KMS-11 (cell line): ENCODE results near the gene JUP.
"Not testable (repeated sequence)": the region's sequence is repeated elsewhere in the genome, so short reads cannot be mapped to it uniquely, and the experiment has no call there.

ENCODE experiments used
- H2AFZ ChIP-seq: fragments of 200-600 bp; sonication (generic); 2 replicates; pipeline ENCODE4 v1.6.1; 2016; ENCODE audit warnings: antibody characterized with exemption, mixed run types, low read depth
- H3K27ac ChIP-seq: fragments of 200-600 bp; sonication (generic); 2 replicates; pipeline ENCODE4 v1.6.1; 2016; ENCODE audit warnings: mild to moderate bottlenecking, mixed run types
- H3K27me3 ChIP-seq: fragments of 200-600 bp; sonication (generic); 2 replicates; pipeline ENCODE4 v1.6.1; 2017; ENCODE audit warnings: mild to moderate bottlenecking, low read depth, mixed run types, moderate library complexity; ENCODE audit not compliant: insufficient read depth
- H3K36me3 ChIP-seq: fragments of 200-600 bp; sonication (generic); 2 replicates; pipeline ENCODE4 v1.6.1; 2017; ENCODE audit warnings: mild to moderate bottlenecking, mixed run types; ENCODE audit not compliant: insufficient read depth
- H3K4me1 ChIP-seq: fragments of 200-600 bp; sonication (generic); 2 replicates; pipeline ENCODE4 v1.6.1; 2016; ENCODE audit warnings: mild to moderate bottlenecking, low read depth, mixed run types; ENCODE audit not compliant: poor library complexity, severe bottlenecking
- H3K4me2 ChIP-seq: fragments of 200-600 bp; sonication (generic); 2 replicates; pipeline ENCODE4 v1.7.0; 2016; ENCODE audit warnings: mild to moderate bottlenecking, mixed run types
- H3K4me3 ChIP-seq: fragments of 200-600 bp; sonication (generic); IDR thresholded peaks from 2 replicates; pipeline ENCODE4 v1.6.1; 2017; ENCODE audit warnings: low read depth, low read length, mixed read lengths; ENCODE audit not compliant: insufficient read depth
- H3K79me2 ChIP-seq: fragments of 200-600 bp; sonication (generic); 2 replicates; pipeline ENCODE4 v1.6.1; 2016; ENCODE audit warnings: low read depth, mixed run types; ENCODE audit not compliant: insufficient read depth
- H3K9ac ChIP-seq: fragments of 200-600 bp; sonication (generic); 2 replicates; pipeline ENCODE4 v1.6.1; 2016; ENCODE audit warnings: mild to moderate bottlenecking, mixed run types
- H4K20me1 ChIP-seq: fragments of 200-600 bp; sonication (generic); 2 replicates; pipeline ENCODE4 v1.6.1; 2016; ENCODE audit warnings: mild to moderate bottlenecking, mixed run types; ENCODE audit not compliant: insufficient read depth
- CTCF ChIP-seq: fragments of 200-600 bp; sonication (generic); conservative IDR thresholded peaks from 2 replicates; pipeline ENCODE4 v1.6.1; 2017; ENCODE audit warnings: low read depth, mild to moderate bottlenecking, antibody characterized with exemption, low read length, moderate library complexity, mixed read lengths

The JUP gene

GRCh38 chr17:41786227-41787020 lies at the start of gene JUP:
Gene JUP, minus strand, starts transcription at chr17:41786711. Its CDS starts 14,857 bp downstream, at chr17:41771854.
- H4K20me1 ChIP-seq, result no peaks in the 10 kb centered on the region
- H3K4me1 ChIP-seq, result peaks cover 19% of the 10 kb centered on the region
- no peak within 1 kb of the TSS for H3K27ac ChIP-seq
- H3K36me3 ChIP-seq, result no peaks in the 10 kb centered on the region
- H3K27me3 ChIP-seq, result no peaks in the 10 kb centered on the region
- peak within 1 kb of the TSS; percentile 94 for H3K4me2 ChIP-seq
- no peaks in the 10 kb centered on the region; the same call in 1 of the 2 replicates for H3K79me2 ChIP-seq
- H3K9ac ChIP-seq, result peak within 1 kb of the TSS; percentile 64; the same call in 1 of the 2 replicates
- peak; percentile 83 for TF ChIP-seq CTCF
- H2AFZ ChIP-seq, result peak within 1 kb of the TSS; percentile 73
- no peak within 1 kb of the TSS for H3K4me3 ChIP-seq

- Histone ChIP-seq H3K27ac (peak within 1 kb of the TSS; percentile 8; the same call in 1 of the 2 replicates), H3K79me2 (no peaks in the 10 kb centered on the region; the same call in 1 of the 2 replicates), H2AFZ (peak within 1 kb of the TSS; percentile 100), H3K27me3 (no peaks in the 10 kb centered on the region), H4K20me1 (no peaks in the 10 kb centered on the region), H3K4me1 (peaks cover 17% of the 10 kb centered on the region), H3K4me2 (peak within 1 kb of the TSS; percentile 99), H3K4me3 (no peak within 1 kb of the TSS), H3K36me3 (no peaks in the 10 kb centered on the region; the same call in 1 of the 2 replicates), H3K9ac (peak within 1 kb of the TSS; percentile 75)
- no peak for TF ChIP-seq CTCF
Measured at GRCh38 chr17:41835800-41836549, 49.5 kb upstream of the JUP start, which contains the start of gene NT5C3B. Gene NT5C3B, minus strand, starts transcription at chr17:41836232. Its CDS starts 39 bp downstream, at chr17:41836193.

- Histone ChIP-seq H2AFZ (peak overlapping the region; percentile 100), H3K27ac (no peak overlapping the region), H3K4me1 (peaks cover 17% of the 10 kb centered on the region), H3K27me3 (no peaks in the 10 kb centered on the region), H3K9ac (peak overlapping the region; percentile 75), H4K20me1 (no peaks in the 10 kb centered on the region), H3K4me3 (no peak overlapping the region), H3K36me3 (no peaks in the 10 kb centered on the region; the same call in 1 of the 2 replicates), H3K4me2 (peak overlapping the region; percentile 65), H3K79me2 (no peaks in the 10 kb centered on the region; the same call in 1 of the 2 replicates)
- no peak for TF ChIP-seq CTCF
Measured at GRCh38 chr17:41835214-41835799, 48.8 kb upstream of the JUP start.

- not testable (repeated sequence) for H3K4me2 ChIP-seq, H3K36me3 ChIP-seq, H3K27me3 ChIP-seq, H3K4me3 ChIP-seq, H4K20me1 ChIP-seq, H3K4me1 ChIP-seq, H3K79me2 ChIP-seq, H3K27ac ChIP-seq, H3K9ac ChIP-seq, H2AFZ ChIP-seq
Measured at GRCh38 chr17:41829961-41830360, 43.5 kb upstream of the JUP start.
